Esophagus muscularis mucosa (tissue), 3 donors: Measurements from ENCODE around the gene GAS2L2.

Experiments used
- POLR2A ChIP-seq: fragments of 450-650 bp; IDR thresholded peaks from one replicate; pipeline ENCODE4 v1.6.1; 2017; ENCODE audit warnings: antibody characterized with exemption, moderate library complexity, mild to moderate bottlenecking, low read depth
- POLR2AphosphoS5 ChIP-seq, 2 donors: sonication (generic); formaldehyde crosslinking; IDR thresholded peaks; one replicate each; pipeline ENCODE4 v1.6.1; 2017; ENCODE audit warnings: antibody characterized with exemption in 2 of 2
- TF ChIP-seq, protein P1 (sequence below), 3 experiments: fragments of 200-600 bp in 2 of 3; fragments of 450-650 bp in 1 of 3; sonication (generic) in 2 of 3; IDR thresholded peaks; one replicate each; pipeline ENCODE4 v1.5.1; 2017 to 2019; ENCODE audit warnings: antibody characterized with exemption in 3 of 3, mild to moderate bottlenecking in 2 of 3, moderate library complexity in 1 of 3

GRCh38 chr17:35766903-35767510 is 14.0 kb upstream of the GAS2L2 start:
- no peak for TF ChIP-seq POLR2AphosphoS5 (IDR thresholded peaks at IDR 0.05)
- TF ChIP-seq, protein P1, sequence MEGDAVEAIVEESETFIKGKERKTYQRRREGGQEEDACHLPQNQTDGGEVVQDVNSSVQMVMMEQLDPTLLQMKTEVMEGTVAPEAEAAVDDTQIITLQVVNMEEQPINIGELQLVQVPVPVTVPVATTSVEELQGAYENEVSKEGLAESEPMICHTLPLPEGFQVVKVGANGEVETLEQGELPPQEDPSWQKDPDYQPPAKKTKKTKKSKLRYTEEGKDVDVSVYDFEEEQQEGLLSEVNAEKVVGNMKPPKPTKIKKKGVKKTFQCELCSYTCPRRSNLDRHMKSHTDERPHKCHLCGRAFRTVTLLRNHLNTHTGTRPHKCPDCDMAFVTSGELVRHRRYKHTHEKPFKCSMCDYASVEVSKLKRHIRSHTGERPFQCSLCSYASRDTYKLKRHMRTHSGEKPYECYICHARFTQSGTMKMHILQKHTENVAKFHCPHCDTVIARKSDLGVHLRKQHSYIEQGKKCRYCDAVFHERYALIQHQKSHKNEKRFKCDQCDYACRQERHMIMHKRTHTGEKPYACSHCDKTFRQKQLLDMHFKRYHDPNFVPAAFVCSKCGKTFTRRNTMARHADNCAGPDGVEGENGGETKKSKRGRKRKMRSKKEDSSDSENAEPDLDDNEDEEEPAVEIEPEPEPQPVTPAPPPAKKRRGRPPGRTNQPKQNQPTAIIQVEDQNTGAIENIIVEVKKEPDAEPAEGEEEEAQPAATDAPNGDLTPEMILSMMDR (IDR thresholded peaks at IDR 0.05), result peak; percentile 50 to 74 (median 55)
- no peak for TF ChIP-seq POLR2A
